Measurements from ENCODE around the gene LDLRAD2.

Gene LDLRAD2

GRCh38 chr1:21841852-21842466 lies 29.9 kb downstream of the LDLRAD2 start:
- H3K27me3 ChIP-seq (replicated peaks in 2 of 5; ENCODE audit: control insufficient read depth in 4 of 5, insufficient read depth in 5 of 5, low read length in 4 of 5): no peaks in the 10 kb centered on the region
- no peak for DNase-seq
- no peak overlapping the region for H3K27ac ChIP-seq (ENCODE audit: insufficient read depth in 1 of 2, low read depth in 1 of 2, low read length in 2 of 2, poor library complexity in 1 of 2, severe bottlenecking in 2 of 2)
- over 99% methylated on average over 13 of the region's 21 CpGs for WGBS (ENCODE audit: insufficient coverage)
- H3K9me3 ChIP-seq (ENCODE audit: control extremely low read depth in 1 of 5, control insufficient read depth in 4 of 5, insufficient read depth in 2 of 5, low read depth in 1 of 5, low read length in 4 of 5): no peaks in the 10 kb centered on the region
- no peaks in the 10 kb centered on the region for H3K4me1 ChIP-seq (ENCODE audit: control extremely low read depth in 1 of 4, control insufficient read depth in 4 of 4, insufficient read depth in 4 of 4, low read length in 3 of 4)
- CTCF ChIA-PET: interaction anchor here (0.7 to 1.3 kb wide), 3 partner anchors 18 to 29 kb away, joined by 3 read pairs; no protein-coding TSS in a partner anchor
- no peak overlapping the region for H3K4me3 ChIP-seq (ENCODE audit: control insufficient read depth in 1 of 7, extremely low read depth in 1 of 7, insufficient read depth in 4 of 7, low read depth in 2 of 7, low read length in 6 of 7)
- peaks cover 0 to 75% (median 27%) of the 10 kb centered on the region in 4 experiments for H3K36me3 ChIP-seq (ENCODE audit: control insufficient read depth in 4 of 4, insufficient read depth in 4 of 4, low read length in 3 of 4)
- POLR2A ChIA-PET: no interaction called here

- Histone ChIP-seq H3K4me1 (ENCODE audit: control extremely low read depth in 1 of 4, control insufficient read depth in 4 of 4, insufficient read depth in 4 of 4, low read length in 3 of 4) (no peaks in the 10 kb centered on the region), H3K4me3 (ENCODE audit: control insufficient read depth in 1 of 7, extremely low read depth in 1 of 7, insufficient read depth in 4 of 7, low read depth in 2 of 7, low read length in 6 of 7) (no peak overlapping the region), H3K27me3 (replicated peaks in 2 of 5; ENCODE audit: control insufficient read depth in 4 of 5, insufficient read depth in 5 of 5, low read length in 4 of 5) (no peaks in the 10 kb centered on the region), H3K36me3 (ENCODE audit: control insufficient read depth in 4 of 4, insufficient read depth in 4 of 4, low read length in 3 of 4) (peaks cover 0 to 77% (median 28%) of the 10 kb centered on the region in 4 experiments), H3K9me3 (ENCODE audit: control extremely low read depth in 1 of 5, control insufficient read depth in 4 of 5, insufficient read depth in 2 of 5, low read depth in 1 of 5, low read length in 4 of 5) (no peaks in the 10 kb centered on the region), H3K27ac (ENCODE audit: insufficient read depth in 1 of 2, low read depth in 1 of 2, low read length in 2 of 2, poor library complexity in 1 of 2, severe bottlenecking in 2 of 2) (no peak overlapping the region)
- WGBS (ENCODE audit: insufficient coverage): 100% methylated on average over 13 of the region's 15 CpGs
- ChIA-PET CTCF (interaction anchor here (0.7 kb wide), 1 partner anchor 19 kb away, joined by 3 read pairs; no protein-coding TSS in a partner anchor), POLR2A (no interaction called here)
- no peak for DNase-seq
Observed at GRCh38 chr1:21842606-21843162, 30.6 kb downstream of the LDLRAD2 start.

GRCh38 chr1:21843208-21843607 lies 31.1 kb downstream of the LDLRAD2 start:
- CTCF ChIA-PET: no interaction called here
- WGBS (ENCODE audit: insufficient coverage): 96% methylated on average over 10 of the region's 13 CpGs

GRCh38 chr1:21843996-21844395 lies 31.9 kb downstream of the LDLRAD2 start:
- H3K36me3 ChIP-seq (ENCODE audit: control insufficient read depth in 4 of 4, insufficient read depth in 4 of 4, low read length in 3 of 4): peaks cover 0 to 79% (median 28%) of the 10 kb centered on the region in 4 experiments
- no peak overlapping the region for H3K27ac ChIP-seq (ENCODE audit: insufficient read depth in 1 of 2, low read depth in 1 of 2, low read length in 2 of 2, poor library complexity in 1 of 2, severe bottlenecking in 2 of 2)
- H3K4me3 ChIP-seq (ENCODE audit: control insufficient read depth in 1 of 7, extremely low read depth in 1 of 7, insufficient read depth in 4 of 7, low read depth in 2 of 7, low read length in 6 of 7): no peak overlapping the region
- ChIA-PET CTCF (no interaction called here), POLR2A (no interaction called here)
- no peaks in the 10 kb centered on the region for H3K9me3 ChIP-seq (ENCODE audit: control extremely low read depth in 1 of 5, control insufficient read depth in 4 of 5, insufficient read depth in 2 of 5, low read depth in 1 of 5, low read length in 4 of 5)
- H3K27me3 ChIP-seq (replicated peaks in 2 of 5; ENCODE audit: control insufficient read depth in 4 of 5, insufficient read depth in 5 of 5, low read length in 4 of 5): no peaks in the 10 kb centered on the region
- no peak for DNase-seq
- 95% methylated on average over 11 of the region's 11 CpGs for WGBS (ENCODE audit: insufficient coverage)
- no peaks in the 10 kb centered on the region for H3K4me1 ChIP-seq (ENCODE audit: control extremely low read depth in 1 of 4, control insufficient read depth in 4 of 4, insufficient read depth in 4 of 4, low read length in 3 of 4)

More at GRCh38 chr1:21843208-21843607, 31.1 kb downstream of the LDLRAD2 start:
- POLR2A ChIA-PET: no interaction called here
- Histone ChIP-seq H3K36me3 (ENCODE audit: control insufficient read depth in 4 of 4, insufficient read depth in 4 of 4, low read length in 3 of 4) (peaks cover 0 to 79% (median 28%) of the 10 kb centered on the region in 4 experiments), H3K27ac (ENCODE audit: insufficient read depth in 1 of 2, low read depth in 1 of 2, low read length in 2 of 2, poor library complexity in 1 of 2, severe bottlenecking in 2 of 2) (no peak overlapping the region), H3K4me3 (ENCODE audit: control insufficient read depth in 1 of 7, extremely low read depth in 1 of 7, insufficient read depth in 4 of 7, low read depth in 2 of 7, low read length in 6 of 7) (no peak overlapping the region), H3K9me3 (ENCODE audit: control extremely low read depth in 1 of 5, control insufficient read depth in 4 of 5, insufficient read depth in 2 of 5, low read depth in 1 of 5, low read length in 4 of 5) (no peaks in the 10 kb centered on the region), H3K4me1 (ENCODE audit: control extremely low read depth in 1 of 4, control insufficient read depth in 4 of 4, insufficient read depth in 4 of 4, low read length in 3 of 4) (no peaks in the 10 kb centered on the region), H3K27me3 (replicated peaks in 2 of 5; ENCODE audit: control insufficient read depth in 4 of 5, insufficient read depth in 5 of 5, low read length in 4 of 5) (no peaks in the 10 kb centered on the region)
- no peak for DNase-seq

GRCh38 chr1:21845646-21846641 lies 33.9 kb downstream of the LDLRAD2 start:
- 98% methylated on average over 32 of the region's 33 CpGs for WGBS (ENCODE audit: insufficient coverage)
- Histone ChIP-seq H3K9me3 (ENCODE audit: control extremely low read depth in 1 of 5, control insufficient read depth in 4 of 5, insufficient read depth in 2 of 5, low read depth in 1 of 5, low read length in 4 of 5) (no peaks in the 10 kb centered on the region), H3K27ac (ENCODE audit: insufficient read depth in 1 of 2, low read depth in 1 of 2, low read length in 2 of 2, poor library complexity in 1 of 2, severe bottlenecking in 2 of 2) (no peak overlapping the region), H3K4me1 (ENCODE audit: control extremely low read depth in 1 of 4, control insufficient read depth in 4 of 4, insufficient read depth in 4 of 4, low read length in 3 of 4) (no peaks in the 10 kb centered on the region), H3K4me3 (ENCODE audit: control insufficient read depth in 1 of 7, extremely low read depth in 1 of 7, insufficient read depth in 4 of 7, low read depth in 2 of 7, low read length in 6 of 7) (no peak overlapping the region), H3K36me3 (ENCODE audit: control insufficient read depth in 4 of 4, insufficient read depth in 4 of 4, low read length in 3 of 4) (peaks cover 0 to 81% (median 24%) of the 10 kb centered on the region in 4 experiments), H3K27me3 (replicated peaks in 2 of 5; ENCODE audit: control insufficient read depth in 4 of 5, insufficient read depth in 5 of 5, low read length in 4 of 5) (no peaks in the 10 kb centered on the region)
- DNase-seq: no peak
- CTCF ChIA-PET: no interaction called here
- POLR2A ChIA-PET: no interaction called here

GRCh38 chr1:21847223-21848205 lies 35.4 kb downstream of the LDLRAD2 start:
- Histone ChIP-seq H3K4me1 (ENCODE audit: control extremely low read depth in 1 of 4, control insufficient read depth in 4 of 4, insufficient read depth in 4 of 4, low read length in 3 of 4) (no peaks in the 10 kb centered on the region), H3K36me3 (ENCODE audit: control insufficient read depth in 4 of 4, insufficient read depth in 4 of 4, low read length in 3 of 4) (peaks cover 0 to 80% (median 30%) of the 10 kb centered on the region in 4 experiments), H3K4me3 (ENCODE audit: control insufficient read depth in 1 of 7, extremely low read depth in 1 of 7, insufficient read depth in 4 of 7, low read depth in 2 of 7, low read length in 6 of 7) (no peak overlapping the region), H3K27me3 (replicated peaks in 2 of 5; ENCODE audit: control insufficient read depth in 4 of 5, insufficient read depth in 5 of 5, low read length in 4 of 5) (no peaks in the 10 kb centered on the region), H3K27ac (ENCODE audit: insufficient read depth in 1 of 2, low read depth in 1 of 2, low read length in 2 of 2, poor library complexity in 1 of 2, severe bottlenecking in 2 of 2) (no peak overlapping the region), H3K9me3 (ENCODE audit: control extremely low read depth in 1 of 5, control insufficient read depth in 4 of 5, insufficient read depth in 2 of 5, low read depth in 1 of 5, low read length in 4 of 5) (no peaks in the 10 kb centered on the region)
- ChIA-PET CTCF (no interaction called here), POLR2A (no interaction called here)
- 96% methylated on average over 41 of the region's 47 CpGs for WGBS (ENCODE audit: insufficient coverage)
- no peak for DNase-seq
